Tibial nerve (tissue), 4 donors: ENCODE data around the gene TSPAN7.

Source experiments
- CTCF ChIP-seq, 5 experiments: fragments of 200-600 bp in 3 of 5; fragments of 450-650 bp in 2 of 5; sonication (generic) in 3 of 5; IDR thresholded peaks; one replicate each; pipeline ENCODE4 v1.5.1; 2016 to 2019; ENCODE audit warnings: antibody characterized with exemption in 5 of 5, mild to moderate bottlenecking in 3 of 5, moderate library complexity in 2 of 5
- EP300 ChIP-seq, 2 donors: sonication (generic); formaldehyde crosslinking; IDR thresholded peaks; one replicate each; pipeline ENCODE4 v1.6.1; 2017; ENCODE audit warnings: antibody characterized with exemption in 2 of 2, mild to moderate bottlenecking in 1 of 2
- POLR2A ChIP-seq, 2 donors: fragments of 450-650 bp; IDR thresholded peaks; one replicate each; pipeline ENCODE4 v1.6.1; 2017; ENCODE audit warnings: antibody characterized with exemption in 2 of 2, mild to moderate bottlenecking in 2 of 2, moderate library complexity in 2 of 2

GRCh38 chrX:38669428-38669827, 108.1 kb downstream of the TSPAN7 start:
- TF ChIP-seq CTCF (IDR thresholded peaks at IDR 0.05), result no peak
- TF ChIP-seq POLR2A (IDR thresholded peaks at IDR 0.05), result no peak
- TF ChIP-seq EP300 (IDR thresholded peaks at IDR 0.05), result no peak
